Measurements from ENCODE around the gene AP4S1.
"Not testable (repeated sequence)": the region's sequence is repeated elsewhere in the genome, so short reads cannot be mapped to it uniquely, and the experiment has no call there.

The AP4S1 gene

GRCh38 chr14:31083781-31084180 lies 58.3 kb downstream of the AP4S1 start:
- in situ Hi-C loops (cut with HindIII; ENCODE audit: low sequenced_read_pairs), result no loop called here

GRCh38 chr14:31084385-31084784 lies 58.9 kb downstream of the AP4S1 start:
- in situ Hi-C loops (cut with HindIII; ENCODE audit: low sequenced_read_pairs), result no loop called here

GRCh38 chr14:31085027-31085426 lies 59.6 kb downstream of the AP4S1 start:
- in situ Hi-C loops (cut with HindIII; ENCODE audit: low sequenced_read_pairs), result no loop called here

GRCh38 chr14:31086466-31086865 lies 61.0 kb downstream of the AP4S1 start:
- in situ Hi-C loops (cut with HindIII; ENCODE audit: low sequenced_read_pairs), result not testable (repeated sequence)

- in situ Hi-C loops (cut with HindIII; ENCODE audit: low sequenced_read_pairs), result no loop called here
Observed at GRCh38 chr14:31090883-31091764, 65.7 kb downstream of the AP4S1 start.

- in situ Hi-C loops (cut with HindIII; ENCODE audit: low sequenced_read_pairs), result no loop called here
Observed at GRCh38 chr14:31092160-31092708, 66.8 kb downstream of the AP4S1 start.

GRCh38 chr14:31093884-31094839 lies 68.7 kb downstream of the AP4S1 start:
- in situ Hi-C loops (cut with HindIII; ENCODE audit: low sequenced_read_pairs), result not testable (repeated sequence)

GRCh38 chr14:31095817-31096216 lies 70.4 kb downstream of the AP4S1 start:
- in situ Hi-C loops (cut with HindIII; ENCODE audit: low sequenced_read_pairs), result not testable (repeated sequence)

GRCh38 chr14:31096255-31096654 lies 70.8 kb downstream of the AP4S1 start:
- in situ Hi-C loops (cut with HindIII; ENCODE audit: low sequenced_read_pairs), result no loop called here

- in situ Hi-C loops (cut with HindIII; ENCODE audit: low sequenced_read_pairs), result no loop called here
Observed at GRCh38 chr14:31097081-31097480, 71.6 kb downstream of the AP4S1 start.

GRCh38 chr14:31106768-31107167 lies 81.3 kb downstream of the AP4S1 start:
- in situ Hi-C loops (cut with HindIII; ENCODE audit: low sequenced_read_pairs), result no loop called here

- in situ Hi-C loops (cut with HindIII; ENCODE audit: low sequenced_read_pairs), result no loop called here
Observed at GRCh38 chr14:31109257-31109656, 83.8 kb downstream of the AP4S1 start.

- in situ Hi-C loops (cut with HindIII; ENCODE audit: low sequenced_read_pairs), result no loop called here
Observed at GRCh38 chr14:31110872-31111271, 85.4 kb downstream of the AP4S1 start.

- in situ Hi-C loops (cut with HindIII; ENCODE audit: low sequenced_read_pairs), result no loop called here
Observed at GRCh38 chr14:31113794-31114193, 88.3 kb downstream of the AP4S1 start.

- in situ Hi-C loops (cut with HindIII; ENCODE audit: low sequenced_read_pairs), result no loop called here
Observed at GRCh38 chr14:31118892-31119291, 93.4 kb downstream of the AP4S1 start.

- in situ Hi-C loops (cut with HindIII; ENCODE audit: low sequenced_read_pairs), result no loop called here
Observed at GRCh38 chr14:31122098-31122611, 96.7 kb downstream of the AP4S1 start.

- in situ Hi-C loops (cut with HindIII; ENCODE audit: low sequenced_read_pairs), result no loop called here
Observed at GRCh38 chr14:31122921-31123320, 97.5 kb downstream of the AP4S1 start.

- in situ Hi-C loops (cut with HindIII; ENCODE audit: low sequenced_read_pairs), result no loop called here
Observed at GRCh38 chr14:31124197-31124596, 98.7 kb downstream of the AP4S1 start.

- in situ Hi-C loops (cut with HindIII; ENCODE audit: low sequenced_read_pairs), result no loop called here
Observed at GRCh38 chr14:31125231-31125630, 99.8 kb downstream of the AP4S1 start.

GRCh38 chr14:31126680-31127079 lies 101.2 kb downstream of the AP4S1 start:
- in situ Hi-C loops (cut with HindIII; ENCODE audit: low sequenced_read_pairs), result no loop called here

GRCh38 chr14:31127690-31128089 lies 102.2 kb downstream of the AP4S1 start:
- in situ Hi-C loops (cut with HindIII; ENCODE audit: low sequenced_read_pairs), result no loop called here
